NCI-H2196 (cell line): ENCODE measurements around the gene MRPL43.

Experiments
- DNase-seq: peaks from one replicate; lab custom pipeline; 2025; ENCODE audit not compliant: unreplicated experiment; lab: John Stamatoyannopoulos, UW

MRPL43 gene

GRCh38 chr10:100968062-100968736 is 19.1 kb downstream of the MRPL43 start:
- DNase-seq = no peak

- no peak for DNase-seq
These were observed 20.0 kb downstream of the MRPL43 start for GRCh38 chr10:100967332-100967731.

- DNase-seq = no peak
These were observed 20.4 kb downstream of the MRPL43 start for GRCh38 chr10:100966887-100967286.

GRCh38 chr10:100965820-100966219 is 21.5 kb downstream of the MRPL43 start:
- DNase-seq = no peak

GRCh38 chr10:100963826-100964225 is 23.5 kb downstream of the MRPL43 start:
- no peak for DNase-seq

GRCh38 chr10:100962351-100963080 is 24.8 kb downstream of the MRPL43 start:
- DNase-seq = no peak

- DNase-seq = no peak
These were observed 27.0 kb downstream of the MRPL43 start for GRCh38 chr10:100960251-100960650.

GRCh38 chr10:100948916-100949315 is 38.4 kb downstream of the MRPL43 start:
- DNase-seq = no peak

- DNase-seq = no peak
These were observed 41.5 kb downstream of the MRPL43 start for GRCh38 chr10:100945754-100946153.

- DNase-seq = no peak
These were observed 43.8 kb downstream of the MRPL43 start for GRCh38 chr10:100943508-100943907.

GRCh38 chr10:100942229-100942628 is 45.1 kb downstream of the MRPL43 start:
- DNase-seq = no peak

- no peak for DNase-seq
These were observed 47.4 kb downstream of the MRPL43 start for GRCh38 chr10:100939763-100940344.
